ENCODE results near the gene ANTXRL. TPM values are rescaled to one million over a fixed set of nuclear protein-coding genes. Genes with fewer than 3 reads are reported as not detected.
"Not testable (repeated sequence)": the region's sequence is repeated elsewhere in the genome, so short reads cannot be mapped to it uniquely, and the experiment has no call there.

Gene ANTXRL
- total RNA-seq, 1 donor from 2014 or later = not detected

DNA sequence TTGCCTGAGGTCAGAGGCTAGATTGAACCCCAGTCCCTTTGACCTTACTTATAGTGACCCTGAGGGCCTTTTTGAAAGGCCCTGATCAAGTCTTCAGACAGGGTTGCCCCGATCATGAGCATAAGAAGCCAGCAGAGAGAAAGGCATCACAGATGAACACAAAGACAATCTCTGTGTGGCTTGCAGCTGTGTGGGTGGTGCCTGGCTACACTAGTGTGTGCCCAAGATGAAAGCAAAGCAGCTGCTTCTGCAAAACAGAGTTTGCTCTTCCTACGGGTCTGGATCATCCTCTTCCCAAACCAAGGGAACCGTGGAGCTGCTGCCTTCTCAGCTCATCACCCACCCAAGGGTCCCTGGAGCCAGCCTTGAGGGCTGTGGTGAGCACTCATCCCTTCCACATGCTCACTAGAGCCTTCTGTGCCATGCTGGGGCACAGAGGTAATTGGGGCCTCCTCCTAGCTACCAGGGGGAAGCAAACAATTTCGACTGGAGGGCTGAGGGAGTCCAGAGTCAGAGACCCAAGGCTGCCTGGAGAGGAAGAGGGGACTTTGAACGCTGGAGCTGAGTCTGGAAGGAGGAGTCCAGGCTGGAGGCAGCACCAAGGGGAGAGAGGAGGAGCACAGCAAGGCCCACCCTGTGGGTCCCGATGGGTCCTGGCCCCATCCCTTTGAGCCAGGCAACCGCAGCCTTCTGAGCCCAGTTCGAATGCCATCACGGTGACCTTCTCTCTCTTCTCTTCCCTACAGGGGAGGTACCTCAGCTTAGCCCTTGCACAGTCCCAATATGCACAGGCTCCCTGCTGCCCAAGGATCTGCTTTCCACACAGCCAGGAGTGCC is 42.3 kb downstream of the ANTXRL start:
- peak in 1 of 2 donors; percentile 38 for DNase-seq (ENCODE audit: low spot score in 2 of 2)
- Histone ChIP-seq H3K9me3 (no peaks in the 10 kb centered on the region), H3K27me3 (no peaks in the 10 kb centered on the region), H3K4me3 (no peak overlapping the region), H3K4me1 (peaks cover 0 to 8% of the 10 kb centered on the region in 2 donors), H3K27ac (no peak overlapping the region), H3K36me3 (no peaks in the 10 kb centered on the region)
- intact Hi-C loops (cut with DNase I) = no loop called here
- TF ChIP-seq CTCF (IDR thresholded peaks at IDR 0.05) = no peak

- Histone ChIP-seq H3K9me3 (no peaks in the 10 kb centered on the region), H3K4me1 (peaks cover 0 to 8% of the 10 kb centered on the region in 2 donors), H3K4me3 (no peak overlapping the region), H3K36me3 (no peaks in the 10 kb centered on the region), H3K27me3 (no peaks in the 10 kb centered on the region), H3K27ac (no peak overlapping the region)
- intact Hi-C loops (cut with DNase I) = no loop called here
- TF ChIP-seq CTCF (IDR thresholded peaks at IDR 0.05) = no peak
- peak in 1 of 2 donors; percentile 39 for DNase-seq (ENCODE audit: low spot score in 2 of 2)
These were observed 42.9 kb downstream of the ANTXRL start for GRCh38 chr10:46329690-46330016.

DNA sequence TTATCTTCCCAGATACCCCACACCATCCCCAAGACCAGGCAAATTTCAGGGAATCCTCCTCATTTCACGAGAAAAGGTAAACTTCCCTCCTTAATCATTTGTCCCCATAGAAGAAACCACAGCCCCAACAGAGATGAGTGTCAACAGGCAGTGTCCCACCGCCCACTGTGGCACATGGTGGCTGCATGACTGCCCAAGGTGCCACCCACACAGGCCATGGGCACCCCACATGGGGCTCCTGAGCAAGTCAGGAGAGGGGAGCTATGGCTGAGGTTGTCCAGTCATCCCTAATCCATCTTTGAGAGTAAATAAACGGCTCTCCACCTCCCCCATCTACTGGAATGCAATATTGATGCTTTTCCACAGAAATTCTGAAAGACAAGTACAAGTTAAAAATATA is 44.1 kb downstream of the ANTXRL start:
- H3K4me1 ChIP-seq = no peaks in the 10 kb centered on the region
- no peak for DNase-seq (ENCODE audit: low spot score in 2 of 2)
- H3K36me3 ChIP-seq = no peaks in the 10 kb centered on the region
- intact Hi-C loops (cut with DNase I) = no loop called here
- H3K9me3 ChIP-seq = no peaks in the 10 kb centered on the region
- no peaks in the 10 kb centered on the region for H3K27me3 ChIP-seq
- H3K27ac ChIP-seq = no peak overlapping the region
- H3K4me3 ChIP-seq = no peak overlapping the region
- no peak for TF ChIP-seq CTCF (IDR thresholded peaks at IDR 0.05)

DNA sequence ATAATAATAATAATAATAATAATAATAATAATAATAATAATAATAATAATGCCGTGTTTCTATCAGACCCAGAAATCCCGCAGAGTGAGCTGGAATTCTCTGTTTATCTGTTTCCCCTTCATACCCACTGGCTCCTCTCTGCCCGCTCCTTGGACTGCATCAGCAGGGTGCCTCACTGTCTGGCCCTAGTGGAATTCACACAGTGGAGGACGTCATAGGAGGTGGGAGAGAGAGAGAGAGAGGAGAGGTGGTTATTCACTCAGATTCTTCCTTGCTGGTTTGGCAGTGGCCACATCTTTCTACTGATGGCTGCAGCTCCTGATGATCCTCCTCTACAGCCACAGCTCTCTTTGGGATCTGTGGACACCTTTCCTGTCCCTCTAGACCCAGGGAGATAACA is 78.7 kb downstream of the ANTXRL start:
- intact Hi-C loops (cut with DNase I); DNase-seq (ENCODE audit: low spot score in 2 of 2); H3K4me1 ChIP-seq; H3K4me3 ChIP-seq; H3K27ac ChIP-seq; H3K27me3 ChIP-seq; H3K36me3 ChIP-seq; H3K9me3 ChIP-seq: not testable (repeated sequence)

DNA sequence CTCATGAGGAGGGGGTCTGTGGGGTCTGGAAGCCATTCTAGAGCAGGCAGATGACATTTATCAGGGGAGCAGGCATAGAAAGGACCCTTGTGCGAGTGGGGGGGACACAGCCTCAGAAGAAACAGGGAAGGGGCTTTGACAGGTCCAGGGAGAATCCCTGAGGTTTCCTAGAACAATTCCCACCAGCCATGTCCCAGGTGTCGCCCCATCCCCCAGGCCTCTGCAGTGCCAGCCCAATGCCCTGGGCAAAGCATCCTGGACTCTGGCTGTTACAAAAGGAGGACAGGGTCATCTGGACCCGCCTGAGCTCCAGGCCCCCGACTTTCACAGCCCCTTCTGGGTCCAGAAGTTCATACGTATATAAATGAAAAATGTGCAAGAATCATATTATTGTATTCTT is 80.4 kb downstream of the ANTXRL start:
- H3K27ac ChIP-seq; intact Hi-C loops (cut with DNase I): not testable (repeated sequence)

GRCh38 chr10:46367666-46368240 is 81.0 kb downstream of the ANTXRL start:
- H3K36me3 ChIP-seq; intact Hi-C loops (cut with DNase I); H3K27me3 ChIP-seq; H3K9me3 ChIP-seq; H3K4me3 ChIP-seq; H3K27ac ChIP-seq; H3K4me1 ChIP-seq; DNase-seq (ENCODE audit: low spot score in 2 of 2): not testable (repeated sequence)

More for the DNA sequence above, 80.4 kb downstream of the ANTXRL start:
- not testable (repeated sequence) for H3K4me3 ChIP-seq; H3K36me3 ChIP-seq; H3K27me3 ChIP-seq; H3K9me3 ChIP-seq; DNase-seq (ENCODE audit: low spot score in 2 of 2); H3K4me1 ChIP-seq

GRCh38 chr10:46368956-46369355 is 82.2 kb downstream of the ANTXRL start:
- DNase-seq (ENCODE audit: low spot score in 2 of 2); H3K27me3 ChIP-seq; intact Hi-C loops (cut with DNase I); H3K4me3 ChIP-seq; H3K9me3 ChIP-seq; H3K27ac ChIP-seq; H3K4me1 ChIP-seq; H3K36me3 ChIP-seq: not testable (repeated sequence)

DNA sequence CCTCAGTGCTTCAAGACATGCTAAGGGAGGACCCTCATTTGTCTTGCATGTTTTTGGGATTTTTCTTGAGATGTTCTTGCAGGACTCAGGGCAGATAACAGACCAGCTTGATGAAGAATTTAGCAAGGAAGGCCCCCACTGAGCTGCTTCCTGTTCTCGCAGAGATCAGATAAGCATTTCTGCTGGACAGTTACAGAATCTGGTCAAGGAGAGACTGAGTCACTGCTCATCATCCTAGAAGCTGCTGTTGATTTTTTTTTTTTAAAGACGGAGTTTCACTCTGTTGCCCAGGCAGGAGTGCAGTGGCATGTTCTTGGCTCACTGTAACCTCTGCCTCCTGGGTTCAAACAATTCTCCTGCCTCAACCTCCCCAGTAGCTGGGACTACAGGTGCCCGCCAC is 87.6 kb downstream of the ANTXRL start:
- H3K4me1 ChIP-seq; H3K27ac ChIP-seq; intact Hi-C loops (cut with DNase I); H3K9me3 ChIP-seq; H3K4me3 ChIP-seq; H3K27me3 ChIP-seq; DNase-seq (ENCODE audit: low spot score in 2 of 2); H3K36me3 ChIP-seq: not testable (repeated sequence)

DNA sequence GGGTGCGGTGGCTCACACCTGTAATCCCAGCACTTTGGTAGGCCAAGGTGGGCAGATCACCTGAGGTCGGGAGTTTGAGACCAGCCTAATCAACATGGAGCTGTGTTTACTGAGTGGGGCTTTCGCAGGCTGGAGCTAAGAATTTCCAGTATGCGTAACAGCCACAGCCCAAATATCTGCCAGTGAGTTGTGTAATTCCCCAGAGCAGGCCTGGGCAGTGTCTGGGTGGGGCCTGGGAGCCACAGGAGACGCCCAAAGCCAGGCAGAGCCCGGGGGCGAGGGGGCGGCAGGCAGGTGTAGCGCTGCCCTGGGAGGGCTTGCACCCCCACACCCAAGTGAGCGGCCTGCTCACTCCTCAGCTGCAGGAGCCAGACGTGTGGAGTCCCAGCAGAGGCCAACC is 88.6 kb downstream of the ANTXRL start, which contains the start of gene ANXA8L1:
Gene ANXA8L1 (plus strand): TSS at position 371 of the 400 bp plus-strand sequence. CDS start 76 bp downstream, outside the sequence.
- DNase-seq (ENCODE audit: low spot score in 2 of 2); H3K36me3 ChIP-seq; H3K27ac ChIP-seq; H3K9me3 ChIP-seq; intact Hi-C loops (cut with DNase I); H3K4me1 ChIP-seq; H3K4me3 ChIP-seq; H3K27me3 ChIP-seq: not testable (repeated sequence)

- H3K27ac ChIP-seq; H3K27me3 ChIP-seq; H3K36me3 ChIP-seq; H3K4me1 ChIP-seq; H3K9me3 ChIP-seq; intact Hi-C loops (cut with DNase I); H3K4me3 ChIP-seq; DNase-seq (ENCODE audit: low spot score in 2 of 2): not testable (repeated sequence)
These were observed 90.2 kb downstream of the ANTXRL start for GRCh38 chr10:46377022-46377421.

DNA sequence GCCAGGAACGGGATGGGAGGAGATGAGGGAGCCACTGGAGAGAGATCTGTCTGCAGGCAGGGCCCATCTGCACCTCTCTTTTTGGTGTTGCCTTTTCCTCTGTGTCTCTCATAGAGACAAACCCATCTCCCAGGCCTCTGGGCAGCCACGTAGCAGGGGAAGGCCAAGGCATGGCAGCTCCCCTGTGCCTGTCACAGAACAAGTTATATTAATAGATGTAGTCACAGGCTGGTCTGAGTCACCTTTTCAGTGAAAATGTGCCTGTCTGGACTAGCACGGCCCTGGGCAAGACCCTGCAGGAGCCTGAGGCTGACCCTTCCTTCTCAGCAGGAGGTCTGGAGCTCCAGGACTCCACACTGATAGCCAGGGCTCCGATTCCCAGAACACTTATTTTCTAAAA is 90.9 kb downstream of the ANTXRL start:
- H3K27me3 ChIP-seq; H3K9me3 ChIP-seq; intact Hi-C loops (cut with DNase I); DNase-seq (ENCODE audit: low spot score in 2 of 2); H3K4me3 ChIP-seq; H3K27ac ChIP-seq; H3K36me3 ChIP-seq; H3K4me1 ChIP-seq: not testable (repeated sequence)
